ENCODE results near the gene PLA2G4B.

PLA2G4B gene

GRCh38 chr15:41883484-41883825 is 44.8 kb downstream of the PLA2G4B start:
- no peaks in the 10 kb centered on the region for H3K36me3 ChIP-seq (ENCODE audit: insufficient read depth, low read length)
- H3K4me1 ChIP-seq (ENCODE audit: insufficient read depth, low read length), result peaks cover 3% of the 10 kb centered on the region; the same call in 1 of the 2 replicates
- no peak overlapping the region for H3K9ac ChIP-seq (ENCODE audit: low read depth, low read length)
- H3K9me3 ChIP-seq (ENCODE audit: control insufficient read depth, insufficient read depth, low read length), result no peaks in the 10 kb centered on the region

DNA sequence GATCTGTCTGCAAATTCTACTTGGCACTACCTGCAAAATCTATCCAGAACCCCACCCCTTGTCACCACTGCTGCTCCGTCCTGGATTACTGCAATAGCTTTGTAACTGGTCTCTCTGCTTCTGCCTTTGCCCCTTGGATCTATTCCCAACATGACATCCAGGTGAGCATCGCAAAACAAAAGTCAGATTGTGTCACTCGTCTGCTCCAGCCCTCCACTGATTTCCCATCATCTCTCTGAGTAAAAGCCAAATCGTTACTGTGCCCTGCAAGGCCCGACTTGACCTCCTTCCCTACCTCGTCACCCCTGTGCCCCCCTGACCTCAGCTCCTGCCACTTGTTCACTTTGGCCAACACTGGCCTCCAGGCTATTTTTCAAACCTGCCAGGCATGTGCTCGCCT is 45.8 kb downstream of the PLA2G4B start:
- peaks cover 3% of the 10 kb centered on the region; the same call in 1 of the 2 replicates for H3K4me1 ChIP-seq (ENCODE audit: insufficient read depth, low read length)
- no peaks in the 10 kb centered on the region for H3K36me3 ChIP-seq (ENCODE audit: insufficient read depth, low read length)
- H3K9ac ChIP-seq (ENCODE audit: low read depth, low read length), result no peak overlapping the region
- H3K9me3 ChIP-seq (ENCODE audit: control insufficient read depth, insufficient read depth, low read length), result no peaks in the 10 kb centered on the region

DNA sequence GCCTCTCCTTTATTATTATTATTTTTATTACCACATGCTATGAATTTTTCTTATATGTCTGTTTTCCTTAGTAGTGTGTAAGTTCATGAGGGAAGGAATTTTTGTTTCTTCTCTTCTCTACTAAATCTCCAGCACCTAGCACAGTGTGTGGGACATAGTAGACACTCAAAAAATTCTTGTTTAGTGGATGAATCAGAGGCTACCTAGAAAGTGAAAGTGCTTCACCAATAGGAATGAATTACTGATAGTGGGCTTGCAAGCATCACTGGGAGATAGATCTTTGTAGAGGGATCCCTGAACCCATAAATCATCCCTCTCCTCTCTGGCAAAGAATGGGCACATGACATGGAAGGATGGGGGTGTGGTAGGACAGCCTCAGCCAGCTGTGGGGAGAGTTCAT is 46.7 kb downstream of the PLA2G4B start:
- Histone ChIP-seq H3K4me1 (ENCODE audit: insufficient read depth, low read length) (peaks cover 3% of the 10 kb centered on the region; the same call in 1 of the 2 replicates), H3K9ac (ENCODE audit: low read depth, low read length) (no peak overlapping the region), H3K9me3 (ENCODE audit: control insufficient read depth, insufficient read depth, low read length) (no peaks in the 10 kb centered on the region), H3K36me3 (ENCODE audit: insufficient read depth, low read length) (no peaks in the 10 kb centered on the region)

DNA sequence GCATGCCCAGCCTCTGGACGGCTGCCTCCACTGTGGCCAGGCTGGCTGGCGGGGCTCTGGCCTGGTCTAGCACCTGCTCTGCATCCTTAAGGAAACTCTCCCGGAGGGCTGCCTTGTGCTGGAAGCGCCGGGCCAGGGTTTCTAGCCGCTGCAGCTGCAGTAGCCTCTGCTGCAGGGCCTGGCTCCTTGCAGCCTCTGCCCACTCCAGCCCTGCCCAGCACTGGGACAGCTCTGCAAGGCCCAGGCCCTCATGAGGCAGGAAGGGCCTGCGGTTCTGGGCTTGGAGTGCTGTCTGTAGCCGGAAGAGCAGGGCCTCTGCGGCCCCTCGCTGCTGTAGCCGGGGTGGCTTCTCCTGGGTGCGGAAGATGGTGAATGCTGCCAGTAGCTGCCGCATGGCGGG is 47.2 kb downstream of the PLA2G4B start:
- H3K36me3 ChIP-seq (ENCODE audit: insufficient read depth, low read length), result no peaks in the 10 kb centered on the region
- no peak overlapping the region for H3K9ac ChIP-seq (ENCODE audit: low read depth, low read length)
- H3K4me1 ChIP-seq (ENCODE audit: insufficient read depth, low read length), result peaks cover 3% of the 10 kb centered on the region; the same call in 1 of the 2 replicates
- no peaks in the 10 kb centered on the region for H3K9me3 ChIP-seq (ENCODE audit: control insufficient read depth, insufficient read depth, low read length)

DNA sequence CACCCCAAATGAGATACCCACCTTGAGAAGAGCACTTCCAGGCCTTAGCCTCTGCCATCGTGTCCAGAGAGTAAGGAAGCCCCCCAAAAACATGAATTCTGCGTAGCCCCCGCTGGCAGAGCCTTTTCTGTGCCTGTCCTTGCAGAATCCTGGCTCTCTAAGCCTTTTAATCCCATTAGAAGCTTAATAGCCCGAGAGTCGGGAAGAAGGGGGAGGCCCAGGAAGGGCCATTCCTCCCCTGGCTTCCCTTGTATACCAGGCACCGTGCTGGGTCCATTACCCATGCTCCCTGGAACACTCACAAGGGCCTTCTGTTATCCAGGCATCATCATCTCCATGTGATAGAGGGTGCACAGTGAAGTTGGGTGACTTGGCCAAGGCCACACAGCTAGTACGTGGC is 48.1 kb downstream of the PLA2G4B start:
- H3K9ac ChIP-seq (ENCODE audit: low read depth, low read length), result no peak overlapping the region
- H3K4me1 ChIP-seq (ENCODE audit: insufficient read depth, low read length), result peaks cover 6% of the 10 kb centered on the region; the same call in 1 of the 2 replicates
- H3K9me3 ChIP-seq (ENCODE audit: control insufficient read depth, insufficient read depth, low read length), result no peaks in the 10 kb centered on the region
- H3K36me3 ChIP-seq (ENCODE audit: insufficient read depth, low read length), result no peaks in the 10 kb centered on the region

DNA sequence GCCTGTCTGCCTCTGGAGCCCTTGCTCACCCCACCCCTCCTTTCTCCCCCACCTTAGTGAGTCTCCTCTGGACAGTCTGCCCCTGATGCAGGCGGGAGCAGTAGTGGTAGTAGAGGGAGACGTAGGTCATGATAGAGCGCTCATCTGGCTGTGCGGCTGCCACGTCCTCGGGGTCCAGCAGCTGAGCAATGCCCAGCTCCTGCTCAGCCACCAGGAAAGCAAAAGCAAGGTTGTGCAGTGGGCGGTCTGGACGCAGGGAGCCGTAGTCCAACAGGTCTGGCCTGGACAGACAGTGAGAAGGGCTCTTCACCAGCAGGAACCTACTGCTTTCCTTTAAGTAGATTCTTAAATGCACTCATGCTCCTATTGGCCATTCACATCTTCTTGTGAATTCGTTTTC is 48.5 kb downstream of the PLA2G4B start:
- Histone ChIP-seq H3K4me1 (ENCODE audit: insufficient read depth, low read length) (peaks cover 6% of the 10 kb centered on the region; the same call in 1 of the 2 replicates), H3K9me3 (ENCODE audit: control insufficient read depth, insufficient read depth, low read length) (no peaks in the 10 kb centered on the region), H3K36me3 (ENCODE audit: insufficient read depth, low read length) (no peaks in the 10 kb centered on the region), H3K9ac (ENCODE audit: low read depth, low read length) (no peak overlapping the region)

DNA sequence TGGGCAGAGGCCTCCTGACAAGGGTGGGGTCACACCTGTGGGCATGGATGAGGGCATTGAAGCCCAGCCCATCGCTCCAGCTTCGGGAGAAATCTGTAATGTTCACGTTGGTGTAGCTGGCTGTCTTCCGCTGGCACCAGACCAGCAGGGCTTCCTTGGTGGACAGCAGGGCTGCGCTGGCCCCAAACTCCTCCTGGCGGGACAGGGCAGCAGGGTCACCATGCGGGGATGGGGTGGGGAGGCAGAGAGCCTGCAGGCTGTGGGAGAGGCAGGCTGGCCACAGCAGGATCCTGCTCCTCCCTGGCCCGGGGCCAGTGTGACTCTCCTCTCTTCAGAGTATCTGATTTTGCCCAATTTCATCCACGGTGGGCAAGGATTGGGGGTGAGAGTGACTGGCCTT is 49.2 kb downstream of the PLA2G4B start:
- Histone ChIP-seq H3K9ac (ENCODE audit: low read depth, low read length) (no peak overlapping the region), H3K9me3 (ENCODE audit: control insufficient read depth, insufficient read depth, low read length) (no peaks in the 10 kb centered on the region), H3K36me3 (ENCODE audit: insufficient read depth, low read length) (no peaks in the 10 kb centered on the region), H3K4me1 (ENCODE audit: insufficient read depth, low read length) (peaks cover 3% of the 10 kb centered on the region; the same call in 1 of the 2 replicates)

GRCh38 chr15:41888662-41889253 is 50.1 kb downstream of the PLA2G4B start:
- no peaks in the 10 kb centered on the region for H3K36me3 ChIP-seq (ENCODE audit: insufficient read depth, low read length)
- no peak overlapping the region for H3K9ac ChIP-seq (ENCODE audit: low read depth, low read length)
- 0 out of 2 replicates have a peak, but pooled peaks cover 2% of the 10 kb centered on the region for H3K4me1 ChIP-seq (ENCODE audit: insufficient read depth, low read length)
- no peaks in the 10 kb centered on the region for H3K9me3 ChIP-seq (ENCODE audit: control insufficient read depth, insufficient read depth, low read length)

DNA sequence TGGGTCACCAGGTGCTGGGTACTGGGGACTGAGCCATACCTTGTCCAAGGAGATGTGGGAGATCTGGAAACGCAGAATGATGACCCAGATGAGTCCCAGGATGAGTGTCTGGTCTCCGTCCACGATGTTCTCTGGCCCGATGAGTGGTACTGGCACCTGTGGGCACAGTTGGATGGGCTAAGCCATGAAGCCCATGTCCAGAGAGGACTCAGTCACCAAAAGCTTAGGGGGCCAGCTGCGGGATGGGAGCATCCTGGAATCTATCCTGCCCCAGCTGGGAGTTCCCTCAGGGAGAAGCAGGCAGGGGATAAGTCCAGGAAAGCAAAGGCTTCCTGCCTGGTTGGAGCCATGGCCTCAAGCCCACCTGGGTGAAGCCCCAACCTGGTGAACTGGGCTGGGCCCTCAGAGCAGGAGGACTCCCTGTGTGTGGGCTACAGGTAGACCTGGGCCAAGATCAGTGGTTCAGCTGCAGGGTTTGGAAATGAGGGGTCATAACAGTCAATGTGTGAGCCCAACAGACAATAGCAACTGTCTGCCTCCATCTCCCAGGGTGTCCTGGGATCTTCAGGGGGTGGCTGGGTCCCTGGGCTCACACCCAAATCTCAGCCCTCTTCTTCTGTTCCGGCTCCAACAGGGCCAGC is 51.5 kb downstream of the PLA2G4B start:
- no peaks in the 10 kb centered on the region for H3K36me3 ChIP-seq (ENCODE audit: insufficient read depth, low read length)
- no peak overlapping the region for H3K9ac ChIP-seq (ENCODE audit: low read depth, low read length)
- peaks cover 3% of the 10 kb centered on the region; the same call in 1 of the 2 replicates for H3K4me1 ChIP-seq (ENCODE audit: insufficient read depth, low read length)
- H3K9me3 ChIP-seq (ENCODE audit: control insufficient read depth, insufficient read depth, low read length), result no peaks in the 10 kb centered on the region

- Histone ChIP-seq H3K9me3 (ENCODE audit: control insufficient read depth, insufficient read depth, low read length) (no peaks in the 10 kb centered on the region), H3K4me1 (ENCODE audit: insufficient read depth, low read length) (peaks cover 7% of the 10 kb centered on the region; the same call in 1 of the 2 replicates), H3K9ac (ENCODE audit: low read depth, low read length) (no peak overlapping the region), H3K36me3 (ENCODE audit: insufficient read depth, low read length) (no peaks in the 10 kb centered on the region)
Observed at GRCh38 chr15:41891226-41891625, 52.6 kb downstream of the PLA2G4B start.

DNA sequence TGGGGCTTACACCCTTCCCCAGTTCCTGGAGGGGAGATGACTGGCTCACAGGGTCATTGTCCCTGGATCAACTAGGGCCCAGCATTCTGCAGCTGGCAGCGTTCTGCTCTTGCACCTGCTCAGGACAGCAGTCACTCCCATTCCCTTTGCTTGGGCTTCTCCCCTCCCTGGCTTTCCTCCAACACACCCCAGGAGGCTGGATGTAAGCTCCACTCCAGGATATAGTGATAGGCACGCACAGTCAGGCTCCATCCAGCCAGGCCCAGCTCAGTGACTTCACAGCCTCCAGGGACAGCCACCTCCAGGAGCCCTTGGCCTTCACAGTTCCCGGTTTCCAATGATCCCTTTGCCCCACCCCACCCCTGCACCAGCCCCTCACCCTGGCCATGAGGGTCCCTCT is 53.3 kb downstream of the PLA2G4B start:
- H3K9ac ChIP-seq (ENCODE audit: low read depth, low read length), result no peak overlapping the region
- H3K4me1 ChIP-seq (ENCODE audit: insufficient read depth, low read length), result peaks cover 7% of the 10 kb centered on the region; the same call in 1 of the 2 replicates
- H3K36me3 ChIP-seq (ENCODE audit: insufficient read depth, low read length), result no peaks in the 10 kb centered on the region
- H3K9me3 ChIP-seq (ENCODE audit: control insufficient read depth, insufficient read depth, low read length), result no peaks in the 10 kb centered on the region

DNA sequence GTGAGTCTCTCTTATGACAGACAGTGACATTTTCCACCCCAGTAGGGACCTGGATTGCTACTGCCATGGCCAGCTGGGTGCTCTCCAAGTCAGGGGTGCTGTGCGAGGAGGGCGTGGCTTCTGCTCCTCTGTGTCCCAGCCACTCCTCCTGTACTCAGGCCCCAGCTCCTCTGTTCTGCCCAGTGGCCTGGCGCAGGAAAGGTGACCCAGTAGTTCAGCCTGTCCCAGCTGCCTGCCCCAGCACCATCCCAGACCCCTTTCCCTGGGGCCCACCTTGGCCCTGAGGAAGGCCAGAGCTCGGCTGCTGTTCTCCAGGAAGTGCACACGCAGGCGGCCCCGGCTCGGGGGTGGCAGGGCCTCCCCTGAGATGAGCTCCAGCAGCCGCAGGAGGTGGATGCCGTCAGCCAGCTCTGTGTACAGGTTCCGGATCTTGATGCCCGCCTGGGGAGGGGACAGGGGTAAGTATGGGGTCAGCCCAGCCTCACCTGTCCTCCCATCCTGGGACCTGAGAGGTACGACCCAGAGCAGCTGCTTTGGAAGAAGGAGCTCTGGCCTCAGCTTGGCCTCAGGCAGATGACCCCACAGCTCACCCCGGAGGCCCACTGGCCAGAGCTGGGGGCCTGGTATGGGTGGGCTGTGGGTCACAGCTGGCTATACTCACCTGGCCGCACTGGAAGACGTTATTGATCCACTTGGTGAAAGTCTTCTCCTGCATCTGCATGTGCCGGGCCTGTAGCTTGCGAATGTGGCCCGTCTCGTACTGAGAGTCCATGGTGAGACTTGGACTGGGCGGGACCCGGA is 54.2 kb downstream of the PLA2G4B start:
- Histone ChIP-seq H3K36me3 (ENCODE audit: insufficient read depth, low read length) (no peaks in the 10 kb centered on the region), H3K9ac (ENCODE audit: low read depth, low read length) (no peak overlapping the region), H3K9me3 (ENCODE audit: control insufficient read depth, insufficient read depth, low read length) (no peaks in the 10 kb centered on the region), H3K4me1 (ENCODE audit: insufficient read depth, low read length) (peaks cover 11% of the 10 kb centered on the region; the same call in 1 of the 2 replicates)

- Histone ChIP-seq H3K9ac (ENCODE audit: low read depth, low read length) (no peak within 1 kb of the TSS), H3K9me3 (ENCODE audit: control insufficient read depth, insufficient read depth, low read length) (no peaks in the 10 kb centered on the region), H3K4me1 (ENCODE audit: insufficient read depth, low read length) (peaks cover 11% of the 10 kb centered on the region; the same call in 1 of the 2 replicates), H3K36me3 (ENCODE audit: insufficient read depth, low read length) (no peaks in the 10 kb centered on the region)
Observed at GRCh38 chr15:41893422-41894250, 55.0 kb downstream of the PLA2G4B start, which contains the start of gene SPTBN5. Gene SPTBN5 (minus strand): TSS chr15:41894053. CDS start chr15:41893497, 556 bp downstream.

GRCh38 chr15:41894251-41894790 is 55.7 kb downstream of the PLA2G4B start:
- H3K36me3 ChIP-seq (ENCODE audit: insufficient read depth, low read length), result no peaks in the 10 kb centered on the region
- no peak overlapping the region for H3K9ac ChIP-seq (ENCODE audit: low read depth, low read length)
- no peaks in the 10 kb centered on the region for H3K9me3 ChIP-seq (ENCODE audit: control insufficient read depth, insufficient read depth, low read length)
- peaks cover 11% of the 10 kb centered on the region; the same call in 1 of the 2 replicates for H3K4me1 ChIP-seq (ENCODE audit: insufficient read depth, low read length)

Measured in ES-I3 (cell line).